Liver (tissue), 9 donors: ENCODE measurements around the gene KIF26B. TPM values are rescaled to one million over a fixed set of nuclear protein-coding genes. Genes with fewer than 3 reads are reported as not detected.

Experiments
- DNase-seq: peaks from one replicate; pipeline ENCODE4 v3.0.0-alpha.2; 2017; ENCODE audit warnings: low spot score
- H3K27ac ChIP-seq, 2 donors: one replicate each; pipeline ENCODE4 v1.7.0; 2013; ENCODE audit warnings: inconsistent platforms in 2 of 2, low read length in 2 of 2, control low read depth in 1 of 2, low read depth in 1 of 2, mild to moderate bottlenecking in 1 of 2
- H3K27me3 ChIP-seq, 4 donors: one replicate each; pipeline versions ENCODE4 v1.6.1 to v1.7.0; 2013; ENCODE audit warnings: low read length in 3 of 4, inconsistent platforms in 1 of 4, mild to moderate bottlenecking in 1 of 4, moderate library complexity in 1 of 4; ENCODE audit not compliant: control insufficient read depth in 4 of 4, insufficient read depth in 4 of 4
- H3K36me3 ChIP-seq, 4 donors: one replicate each; pipeline versions ENCODE4 v1.6.1 to v1.7.0; 2013; ENCODE audit warnings: low read length in 3 of 4, mild to moderate bottlenecking in 3 of 4, low read depth in 1 of 4, moderate library complexity in 1 of 4; ENCODE audit not compliant: control insufficient read depth in 4 of 4, insufficient read depth in 3 of 4
- H3K4me1 ChIP-seq, 4 donors: one replicate each; pipeline versions ENCODE4 v1.6.1 to v1.7.0; 2013; ENCODE audit warnings: low read length in 3 of 4, mild to moderate bottlenecking in 3 of 4, moderate library complexity in 1 of 4; ENCODE audit not compliant: control insufficient read depth in 4 of 4, insufficient read depth in 4 of 4
- H3K4me3 ChIP-seq, 3 donors: one replicate each; pipeline versions ENCODE4 v1.6.1 to v1.7.0; 2013; ENCODE audit warnings: low read length in 3 of 3, control low read depth in 1 of 3, low read depth in 1 of 3, mild to moderate bottlenecking in 1 of 3
- H3K9ac ChIP-seq, 2 donors: one replicate each; pipeline ENCODE4 v1.7.0; 2013; ENCODE audit warnings: low read length in 2 of 2, mild to moderate bottlenecking in 2 of 2, moderate library complexity in 2 of 2, control low read depth in 1 of 2, low read depth in 1 of 2
- H3K9me3 ChIP-seq, 4 donors: one replicate each; pipeline versions ENCODE4 v1.6.1 to v1.7.0; 2013; ENCODE audit warnings: low read length in 3 of 4; ENCODE audit not compliant: control insufficient read depth in 4 of 4
- GABPA ChIP-seq, 2 donors: IDR thresholded peaks in 1 of 2; conservative IDR thresholded peaks in 1 of 2; 2 replicates each; pipeline ENCODE4 v1.6.1; 2016; ENCODE audit warnings: antibody characterized with exemption in 2 of 2, mild to moderate bottlenecking in 1 of 2, moderate library complexity in 1 of 2
- HNF4A ChIP-seq, 2 donors: conservative IDR thresholded peaks; 2 replicates each; pipeline ENCODE4 v1.6.1; 2016; ENCODE audit warnings: antibody characterized with exemption in 2 of 2, mild to moderate bottlenecking in 2 of 2
- MAX ChIP-seq: IDR thresholded peaks from 2 replicates; pipeline ENCODE4 v1.6.1; 2016; ENCODE audit warnings: antibody characterized with exemption
- NR2F2 ChIP-seq: IDR thresholded peaks from 2 replicates; pipeline ENCODE4 v1.6.1; 2016; ENCODE audit warnings: antibody characterized with exemption
- RAD21 ChIP-seq, 2 donors: IDR thresholded peaks; 2 replicates each; pipeline ENCODE4 v1.6.1; 2016; ENCODE audit warnings: antibody characterized with exemption in 2 of 2, mild to moderate bottlenecking in 2 of 2
- RXRA ChIP-seq, 2 donors: IDR thresholded peaks; 2 replicates each; pipeline ENCODE4 v1.6.1; 2017 to 2018; ENCODE audit warnings: antibody characterized with exemption in 2 of 2, mild to moderate bottlenecking in 1 of 2
- TAF1 ChIP-seq: conservative IDR thresholded peaks from 2 replicates; pipeline ENCODE4 v1.6.1; 2016; ENCODE audit warnings: antibody characterized with exemption, mild to moderate bottlenecking
- WGBS: extraction: QIAGEN DNeasy Blood & Tissue Kit; methylation state at CpG from one replicate; pipeline ENCODE4 v1.1.7; 2013; 5-methylcytosine and 5-hydroxymethylcytosine counted together
- polyA plus RNA-seq, 2 donors: library from polyadenylated mRNA; stranded (reverse) in 1 of 2; unstranded in 1 of 2; fragments of 200-250 nt in 1 of 2; fragments of >200 nt in 1 of 2; fragmentation: Nextera tagmentation in 1 of 2; extraction: Ambion mirVana in 1 of 2; gene quantifications; one replicate each; pipeline versions ENCODE4 v1.2.1 to v1.2.3, GENCODE V29; 2013 to 2015
- total RNA-seq, 2 donors: library from RNA; depleted of rRNA; stranded (reverse); fragments of >200 nt; gene quantifications; one replicate each; pipeline ENCODE4 v1.2.3, GENCODE V29; 2014
- TF ChIP-seq, protein P1 (sequence below): IDR thresholded peaks from 2 replicates; pipeline ENCODE4 v1.6.1; 2016; ENCODE audit warnings: antibody characterized with exemption
- TF ChIP-seq, protein P2 (sequence below): IDR thresholded peaks from 2 replicates; pipeline ENCODE4 v1.6.1; 2016; ENCODE audit warnings: antibody characterized with exemption
- donor health status: healthy.
- donor health status: healthy.
- donor health status: healthy.
- donor health status: healthy.
- donor health status: healthy.

KIF26B gene
- total and polyA plus RNA-seq, 4 donors = 0.10 to 1.7 (median 0.34) TPM

- Histone ChIP-seq H3K4me1 (no peaks in the 10 kb centered on the region), H3K27me3 (no peaks in the 10 kb centered on the region), H3K4me3 (no peak overlapping the region), H3K36me3 (no peaks in the 10 kb centered on the region), H3K9me3 (peaks cover 7 to 19% (median 17%) of the 10 kb centered on the region in 4 donors), H3K27ac (no peak overlapping the region), H3K9ac (no peak overlapping the region)
- DNase-seq = no peak
- no peak for TF ChIP-seq RXRA (IDR thresholded peaks at IDR 0.05)
- 87% methylated on average over 1 of the region's 1 CpG for WGBS
These were observed 51.1 kb downstream of the KIF26B start for GRCh38 chr1:245205864-245206263.

GRCh38 chr1:245207056-245207638 lies 52.4 kb downstream of the KIF26B start:
- WGBS = 95% methylated on average over 11 of the region's 11 CpGs
- H3K27me3 ChIP-seq = no peaks in the 10 kb centered on the region
- H3K27ac ChIP-seq = no peak overlapping the region
- H3K36me3 ChIP-seq = no peaks in the 10 kb centered on the region
- no peak for DNase-seq
- no peak overlapping the region for H3K9ac ChIP-seq
- no peak overlapping the region for H3K4me3 ChIP-seq
- peaks cover 7 to 19% (median 17%) of the 10 kb centered on the region in 4 donors for H3K9me3 ChIP-seq
- H3K4me1 ChIP-seq = no peaks in the 10 kb centered on the region
- TF ChIP-seq NR2F2 (no peak), RAD21 (IDR thresholded peaks at IDR 0.05) (no peak)

- H3K4me3 ChIP-seq = no peak overlapping the region
- H3K27me3 ChIP-seq = no peaks in the 10 kb centered on the region
- H3K4me1 ChIP-seq = no peaks in the 10 kb centered on the region
- H3K36me3 ChIP-seq = no peaks in the 10 kb centered on the region
- no peak overlapping the region for H3K9ac ChIP-seq
- peaks cover 7 to 19% (median 17%) of the 10 kb centered on the region in 4 donors for H3K9me3 ChIP-seq
- DNase-seq = no peak
- TF ChIP-seq MAX (no peak), GABPA (IDR thresholded peaks at IDR 0.05 in 1 of 2, conservative IDR thresholded peaks at IDR 0.05 in 1 of 2) (no peak), NR2F2 (no peak), TAF1 (no peak), RXRA (IDR thresholded peaks at IDR 0.05) (no peak), HNF4A (conservative IDR thresholded peaks at IDR 0.05) (no peak)
- TF ChIP-seq, protein P1, sequence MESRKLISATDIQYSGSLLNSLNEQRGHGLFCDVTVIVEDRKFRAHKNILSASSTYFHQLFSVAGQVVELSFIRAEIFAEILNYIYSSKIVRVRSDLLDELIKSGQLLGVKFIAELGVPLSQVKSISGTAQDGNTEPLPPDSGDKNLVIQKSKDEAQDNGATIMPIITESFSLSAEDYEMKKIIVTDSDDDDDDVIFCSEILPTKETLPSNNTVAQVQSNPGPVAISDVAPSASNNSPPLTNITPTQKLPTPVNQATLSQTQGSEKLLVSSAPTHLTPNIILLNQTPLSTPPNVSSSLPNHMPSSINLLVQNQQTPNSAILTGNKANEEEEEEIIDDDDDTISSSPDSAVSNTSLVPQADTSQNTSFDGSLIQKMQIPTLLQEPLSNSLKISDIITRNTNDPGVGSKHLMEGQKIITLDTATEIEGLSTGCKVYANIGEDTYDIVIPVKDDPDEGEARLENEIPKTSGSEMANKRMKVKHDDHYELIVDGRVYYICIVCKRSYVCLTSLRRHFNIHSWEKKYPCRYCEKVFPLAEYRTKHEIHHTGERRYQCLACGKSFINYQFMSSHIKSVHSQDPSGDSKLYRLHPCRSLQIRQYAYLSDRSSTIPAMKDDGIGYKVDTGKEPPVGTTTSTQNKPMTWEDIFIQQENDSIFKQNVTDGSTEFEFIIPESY = no peak
- TF ChIP-seq, protein P2, sequence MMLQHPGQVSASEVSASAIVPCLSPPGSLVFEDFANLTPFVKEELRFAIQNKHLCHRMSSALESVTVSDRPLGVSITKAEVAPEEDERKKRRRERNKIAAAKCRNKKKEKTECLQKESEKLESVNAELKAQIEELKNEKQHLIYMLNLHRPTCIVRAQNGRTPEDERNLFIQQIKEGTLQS = no peak
- H3K27ac ChIP-seq = no peak overlapping the region
- 94% methylated on average over 6 of the region's 6 CpGs for WGBS
These were observed 53.0 kb downstream of the KIF26B start for GRCh38 chr1:245207801-245208200.
